Stimulated activated CD8-positive, alpha-beta memory T cell treated with anti-CD3 and anti-CD28 coated beads, Interleukin-15, amount 100 ng/mL, for 4 hours (primary cell): ENCODE data around the gene KRTAP5-1.

Source experiments
- DNase-seq, 2 donors: peaks; one replicate each; pipeline ENCODE4 v3.0.0-alpha.2; 2020; ENCODE audit warnings: low read depth in 2 of 2

The KRTAP5-1 gene

GRCh38 chr11:1572197-1573076 lies 12.6 kb downstream of the KRTAP5-1 start, which contains the start of gene DUSP8:
TSS of gene DUSP8 (minus strand) at chr11:1572271. CDS start at chr11:1565826, 6,445 bp downstream.
- peak; percentile 83 to 92 for DNase-seq

GRCh38 chr11:1571760-1572196 lies 13.3 kb downstream of the KRTAP5-1 start:
- no peak for DNase-seq

- DNase-seq: no peak
Observed at GRCh38 chr11:1570896-1571759, 14.0 kb downstream of the KRTAP5-1 start.

- DNase-seq: no peak
Observed at GRCh38 chr11:1570531-1570895, 14.6 kb downstream of the KRTAP5-1 start.

GRCh38 chr11:1570001-1570453 lies 15.1 kb downstream of the KRTAP5-1 start:
- DNase-seq: no peak

GRCh38 chr11:1569251-1569780 lies 15.8 kb downstream of the KRTAP5-1 start:
- no peak for DNase-seq

GRCh38 chr11:1568441-1568911 lies 16.6 kb downstream of the KRTAP5-1 start:
- DNase-seq: peak in 1 of 2 donors; percentile 24

GRCh38 chr11:1567721-1568100 lies 17.4 kb downstream of the KRTAP5-1 start:
- DNase-seq: no peak

GRCh38 chr11:1567052-1567720 lies 17.9 kb downstream of the KRTAP5-1 start:
- no peak for DNase-seq

GRCh38 chr11:1566381-1567051 lies 18.6 kb downstream of the KRTAP5-1 start:
- DNase-seq: no peak

- no peak for DNase-seq
Observed at GRCh38 chr11:1565904-1566247, 19.2 kb downstream of the KRTAP5-1 start.

GRCh38 chr11:1565173-1565903 lies 19.7 kb downstream of the KRTAP5-1 start:
- no peak for DNase-seq

GRCh38 chr11:1564535-1565172 lies 20.4 kb downstream of the KRTAP5-1 start:
- DNase-seq: no peak

GRCh38 chr11:1563697-1564534 lies 21.2 kb downstream of the KRTAP5-1 start:
- DNase-seq: no peak

- no peak for DNase-seq
Observed at GRCh38 chr11:1563149-1563638, 21.9 kb downstream of the KRTAP5-1 start.

GRCh38 chr11:1562469-1563148 lies 22.5 kb downstream of the KRTAP5-1 start:
- no peak for DNase-seq

- no peak for DNase-seq
Observed at GRCh38 chr11:1561955-1562354, 23.1 kb downstream of the KRTAP5-1 start.

GRCh38 chr11:1561266-1561665 lies 23.8 kb downstream of the KRTAP5-1 start:
- DNase-seq: no peak
